Psoas muscle (tissue), 8 donors: Measurements from ENCODE around the gene BCAP31. TPM values are rescaled to one million over a fixed set of nuclear protein-coding genes. Genes with fewer than 3 reads are reported as not detected.
A peak's percentile ranks its signal among the peaks of the same experiment; 100 is the strongest.
"Not testable (repeated sequence)": the region's sequence is repeated elsewhere in the genome, so short reads cannot be mapped to it uniquely, and the experiment has no call there.

Experiments
- ATAC-seq, 4 donors: fragments of 200-7000 bp; cut with Tn5 transposase; one replicate each; pipeline ENCODE4 v1.9.1; 2020; ENCODE audit warnings: moderate library complexity in 3 of 4, mild to moderate bottlenecking in 2 of 4
- DNase-seq, 2 donors: peaks; one replicate each; pipeline ENCODE4 v3.0.0-alpha.2; 2020
- H3K27ac ChIP-seq: fragments of 200-600 bp; one replicate; pipeline ENCODE4 v1.8.0; 2022
- H3K27me3 ChIP-seq, 3 donors: fragments of 200-600 bp in 1 of 3; one replicate each; pipeline versions ENCODE4 v1.6.1 to v1.8.0; 2013 to 2022; ENCODE audit warnings: low read length in 2 of 3, mild to moderate bottlenecking in 2 of 3, moderate library complexity in 1 of 3; ENCODE audit not compliant: insufficient read depth in 3 of 3
- H3K36me3 ChIP-seq, 2 donors: fragments of 200-600 bp in 1 of 2; one replicate each; pipeline versions ENCODE4 v1.6.1 to v1.8.0; 2013 to 2022; ENCODE audit warnings: low read depth in 1 of 2, mild to moderate bottlenecking in 1 of 2, moderate library complexity in 1 of 2; ENCODE audit not compliant: insufficient read depth in 1 of 2
- H3K4me1 ChIP-seq: fragments of 200-600 bp; one replicate; pipeline ENCODE4 v1.8.0; 2022
- H3K4me3 ChIP-seq: fragments of 200-600 bp; one replicate; pipeline ENCODE4 v1.8.0; 2022; ENCODE audit warnings: mild to moderate bottlenecking
- H3K9me3 ChIP-seq: fragments of 200-600 bp; one replicate; pipeline ENCODE4 v1.8.0; 2022
- CTCF ChIP-seq: fragments of 200-600 bp; IDR thresholded peaks from one replicate; pipeline ENCODE4 v1.8.0; 2022; ENCODE audit warnings: antibody characterized with exemption
- WGBS, 3 donors: extraction: QIAGEN DNeasy Blood & Tissue Kit; methylation state at CpG; one replicate each; pipeline versions ENCODE4 v1.1.6 to v1.1.7; 2013; 5-methylcytosine and 5-hydroxymethylcytosine counted together
- intact Hi-C, 2 donors: fragments of 100-400 bp; cut with DNase I; formaldehyde crosslinking; loops; one replicate each; pipeline versions ENCODE4 v1.11.0 to v1.14.2; 2022
- polyA plus RNA-seq, 3 donors: library from polyadenylated mRNA; stranded (reverse); fragments of 200-250 nt; gene quantifications; one replicate each; pipeline ENCODE4 v1.2.3, GENCODE V29; 2013
- total RNA-seq, 4 donors: library from RNA; stranded (reverse); fragmentation: NEBNext Ultra II Directional in 2 of 4; extraction: Animal tissue kit (Norgen Biotek cat#: 25700) in 2 of 4; gene quantifications; one replicate each; pipeline versions ENCODE4 v1.2.1 to v1.2.4, GENCODE V29; 2021 to 2023
- donor health status: healthy with polysubstance abuse.
- donor health status: DM: no; HTN: no; CAD: no; lungs with moderate emphysema.
- donor health status: Bipolar disorder and iron deficiency.
- donor health status: healthy.
- donor health status: DM: yes; HTN: yes; CAD: no.
- donor health status: DM: no; HTN: no; CAD: no.
- donor health status: DM: no; HTN: no; CAD: no.
- donor health status: DM: yes; HTN: yes; CAD: no.

The BCAP31 gene
- total and polyA plus RNA-seq, 7 donors: 63.7 to 97.3 (median 66.0) TPM

GRCh38 chrX:153705403-153706060 lies 18.7 kb downstream of the BCAP31 start:
- peak in 1 of 2 donors; percentile 82 for DNase-seq
- WGBS, 3 donors: 27 to 47% (median 37%) methylated on average over 8 to 18 of the region's 18 CpGs
- H3K4me3 ChIP-seq: peak overlapping the region; percentile 62
- H3K27ac ChIP-seq: peak overlapping the region; percentile 90
- peaks cover 24% of the 10 kb centered on the region for H3K4me1 ChIP-seq
- H3K36me3 ChIP-seq, intact Hi-C loops, H3K9me3 ChIP-seq, H3K27me3 ChIP-seq: not testable (repeated sequence)
- peak; percentile 35 for TF ChIP-seq CTCF
- peak; percentile 53 to 60 (median 54) for ATAC-seq

GRCh38 chrX:153704631-153705402 lies 19.4 kb downstream of the BCAP31 start:
- Histone ChIP-seq H3K27ac (peak overlapping the region; percentile 90), H3K4me1 (peaks cover 24% of the 10 kb centered on the region), H3K4me3 (peak overlapping the region; percentile 62)
- ATAC-seq (peak in 1 of 4 donors; percentile 2), DNase-seq (peak in 1 of 2 donors; percentile 26)
- 37 to 46% (median 40%) methylated on average over 8 to 11 of the region's 12 CpGs for whole genome bisulfite sequencing, 3 donors
- H3K36me3 ChIP-seq, intact Hi-C loops, H3K27me3 ChIP-seq, H3K9me3 ChIP-seq: not testable (repeated sequence)

DNA sequence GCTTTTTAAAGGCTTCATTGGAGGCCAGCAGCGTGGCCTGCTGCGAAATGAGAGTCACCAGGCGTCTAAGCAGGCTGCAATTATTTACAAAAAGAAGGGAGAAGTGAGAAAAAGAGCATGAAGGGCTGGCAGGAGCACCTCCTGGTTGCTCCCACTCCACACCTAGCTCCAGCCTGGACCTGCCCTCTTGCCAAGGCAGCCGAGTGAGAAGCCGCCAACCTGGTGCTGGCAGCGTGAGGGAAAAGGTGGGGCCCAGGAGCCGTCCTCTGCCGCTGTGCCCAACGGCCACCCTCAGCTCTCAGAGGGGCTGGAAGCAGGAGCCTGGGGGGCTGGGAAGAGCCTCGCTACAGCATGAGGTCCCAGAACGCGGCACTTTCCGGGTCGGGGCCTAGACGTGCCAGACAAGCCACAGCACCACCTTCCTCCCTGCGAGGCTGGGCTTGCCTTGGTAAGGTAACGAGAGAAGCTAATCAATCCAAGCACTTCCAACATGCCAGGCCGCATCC lies 20.1 kb downstream of the BCAP31 start:
- peaks cover 2 to 4% of the 10 kb centered on the region in 2 donors for H3K36me3 ChIP-seq
- H3K4me3 ChIP-seq: peak overlapping the region; percentile 4
- intact Hi-C loops: no loop called here
- ATAC-seq (no peak), DNase-seq (peak in 1 of 2 donors; percentile 53)
- no peak for TF ChIP-seq CTCF
- peaks cover 26% of the 10 kb centered on the region for H3K4me1 ChIP-seq
- H3K9me3 ChIP-seq: no peaks in the 10 kb centered on the region
- H3K27ac ChIP-seq: peak overlapping the region; percentile 90
- H3K27me3 ChIP-seq: no peaks in the 10 kb centered on the region
- WGBS, 3 donors: 49 to 64% (median 62%) methylated on average over 16 to 18 of the region's 18 CpGs

- Histone ChIP-seq H3K9me3 (no peaks in the 10 kb centered on the region), H3K4me3 (no peak overlapping the region), H3K27ac (peak overlapping the region; percentile 90), H3K27me3 (no peaks in the 10 kb centered on the region), H3K36me3 (peaks cover 2 to 4% of the 10 kb centered on the region in 2 donors), H3K4me1 (peaks cover 24% of the 10 kb centered on the region)
- DNase-seq: peak; percentile 69 to 90
- intact Hi-C loops: no loop called here
- WGBS, 3 donors: 29 to 48% methylated on average over 16 of the region's 16 CpGs; no CpG with 5 or more reads in 1 of the 3 donors
- ATAC-seq: peak; percentile 30 to 53 (median 39)
- no peak for TF ChIP-seq CTCF
Measured at GRCh38 chrX:153703036-153703370, 21.2 kb downstream of the BCAP31 start.

DNA sequence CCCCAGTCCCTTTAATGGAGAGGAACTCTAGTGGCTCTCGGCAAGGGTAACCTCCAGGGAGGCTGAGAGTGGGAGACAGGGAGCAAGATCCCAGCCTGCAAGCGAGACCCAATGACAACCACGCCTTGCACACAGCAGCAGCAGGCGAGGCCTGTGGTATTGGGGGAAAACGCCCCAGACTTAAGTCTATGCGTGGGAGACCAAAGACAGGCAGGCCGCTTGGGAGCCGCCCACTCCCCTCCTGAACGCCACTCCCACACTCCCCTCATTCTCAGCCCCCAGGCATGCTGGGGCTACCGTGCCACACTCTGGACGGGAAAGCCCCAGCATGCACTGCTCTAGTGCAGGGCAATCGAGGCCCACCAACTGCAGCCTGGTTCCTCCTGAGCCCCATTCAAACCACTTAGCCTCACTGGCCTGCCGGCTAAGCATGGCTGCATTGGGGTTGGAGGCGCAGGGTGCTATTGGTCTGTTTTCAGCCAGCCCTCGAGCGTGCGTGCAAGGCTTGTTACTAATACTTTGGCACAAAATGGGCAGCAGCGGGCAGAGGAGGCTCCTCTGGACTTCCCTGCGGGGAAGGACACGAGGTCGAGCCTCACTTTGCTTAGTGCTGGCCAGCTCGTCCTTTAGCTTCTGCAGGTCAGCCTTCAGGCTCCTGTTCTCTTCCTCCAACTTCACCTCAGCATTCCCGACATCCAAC lies 21.7 kb downstream of the BCAP31 start:
- Histone ChIP-seq H3K4me3 (no peak overlapping the region), H3K9me3 (no peaks in the 10 kb centered on the region), H3K27me3 (no peaks in the 10 kb centered on the region), H3K4me1 (peaks cover 24% of the 10 kb centered on the region), H3K36me3 (peaks cover 2 to 4% of the 10 kb centered on the region in 2 donors), H3K27ac (peak overlapping the region; percentile 90)
- ATAC-seq (peak in 1 of 4 donors; percentile 0), DNase-seq (no peak)
- intact Hi-C loops: no loop called here
- no peak for TF ChIP-seq CTCF
- WGBS, 3 donors: 52 to 65% (median 59%) methylated on average over 20 to 23 of the region's 23 CpGs
